HT-29 (cell line): ENCODE data around the gene ASB13. TPM values are rescaled to one million over a fixed set of nuclear protein-coding genes. Genes with fewer than 3 reads are reported as not detected.
A peak's percentile ranks its signal among the peaks of the same experiment; 100 is the strongest.

Source experiments
- DNase-seq: peaks from one replicate; pipeline ENCODE4 v3.0.0-alpha.2; 2015; ENCODE audit warnings: low spot score
- total RNA-seq: library from RNA; depleted of rRNA; stranded (reverse); fragments of >200 nt; shearing (Covaris generic); gene quantifications from 2 replicates; pipeline ENCODE4 v1.2.3, GENCODE V29; 2014

Gene ASB13
- total RNA-seq, 1 experiment from 2014 or later = 32.6 TPM

- DNase-seq = no peak
These were observed 4.4 kb upstream of the ASB13 start for GRCh38 chr10:5670662-5671375.

GRCh38 chr10:5669604-5670003 is 3.2 kb upstream of the ASB13 start:
- no peak for DNase-seq

DNA sequence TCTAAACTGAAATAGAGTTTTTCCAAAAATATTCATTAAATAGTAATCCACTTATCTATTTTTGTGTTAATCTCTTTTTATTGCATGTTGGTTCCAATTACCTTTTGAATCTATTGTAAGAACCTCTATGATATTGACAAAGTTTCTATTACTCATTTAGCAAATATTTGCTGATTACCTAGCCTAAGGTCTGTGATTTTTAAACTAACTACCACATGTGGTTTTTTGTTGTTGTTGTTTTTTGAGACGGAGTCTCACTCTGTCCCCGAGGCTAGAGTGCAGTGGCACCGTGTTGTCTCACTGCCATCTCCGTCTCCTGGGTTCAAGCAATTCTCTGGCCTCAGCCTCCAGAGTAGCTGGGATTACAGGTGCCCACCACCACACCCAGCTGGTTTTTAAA is 2.0 kb upstream of the ASB13 start:
- no peak for DNase-seq

GRCh38 chr10:5666841-5667630 is 641 bp upstream of the ASB13 start:
- DNase-seq = no peak

DNA sequence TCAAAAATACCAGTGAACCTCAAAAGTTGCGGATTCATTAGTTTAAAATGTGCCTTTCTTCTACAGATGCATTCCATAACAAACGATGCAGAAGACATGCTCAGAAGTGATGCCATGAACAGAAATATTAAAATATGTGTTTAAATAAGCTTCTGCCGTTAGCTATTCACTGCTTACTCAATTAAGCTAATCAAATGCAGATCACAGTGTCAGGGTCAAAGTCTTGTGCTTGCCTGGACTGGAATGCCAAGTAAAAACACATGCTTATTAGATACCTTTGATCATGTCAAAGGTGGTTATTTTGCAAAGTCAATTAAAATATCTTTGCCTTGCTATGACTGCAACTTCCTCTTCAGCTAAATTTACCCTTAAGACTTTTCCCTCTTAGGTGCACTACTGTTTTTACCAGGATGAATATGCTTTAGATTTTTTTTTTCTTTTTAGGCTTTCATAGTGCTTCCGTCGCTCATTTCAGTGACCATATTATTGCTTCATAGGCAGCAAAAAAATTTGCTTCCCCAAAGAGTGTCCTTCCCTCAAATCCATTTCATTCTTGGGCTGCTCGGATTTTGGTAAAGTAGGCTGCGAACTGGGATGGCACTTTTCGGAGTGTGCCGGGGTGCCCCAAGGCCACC is 905 bp downstream of the ASB13 start:
- peak; percentile 28 for DNase-seq

- no peak for DNase-seq
These were observed 2.5 kb downstream of the ASB13 start for GRCh38 chr10:5663692-5664427.

GRCh38 chr10:5662708-5663579 is 3.5 kb downstream of the ASB13 start:
- no peak for DNase-seq

DNA sequence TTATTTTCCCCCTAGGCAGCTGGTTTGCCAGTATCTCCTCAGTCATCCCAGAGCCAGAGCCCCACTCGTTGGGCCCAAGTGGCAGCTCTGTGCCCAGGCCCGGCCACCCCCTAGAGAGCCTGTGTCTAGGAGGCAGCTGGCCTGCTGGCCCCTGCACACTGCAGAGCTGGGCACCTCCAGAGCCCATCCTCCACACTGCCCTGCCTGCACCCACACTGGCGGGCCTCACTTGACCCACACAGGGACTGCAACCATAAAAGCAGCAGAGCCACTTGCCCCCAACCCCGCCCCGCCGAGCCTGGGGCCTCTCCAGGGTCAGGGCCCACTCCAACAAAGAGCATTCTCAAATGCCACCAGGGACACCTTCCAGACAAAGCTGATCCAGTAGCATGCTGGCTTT is 5.4 kb downstream of the ASB13 start:
- no peak for DNase-seq

DNA sequence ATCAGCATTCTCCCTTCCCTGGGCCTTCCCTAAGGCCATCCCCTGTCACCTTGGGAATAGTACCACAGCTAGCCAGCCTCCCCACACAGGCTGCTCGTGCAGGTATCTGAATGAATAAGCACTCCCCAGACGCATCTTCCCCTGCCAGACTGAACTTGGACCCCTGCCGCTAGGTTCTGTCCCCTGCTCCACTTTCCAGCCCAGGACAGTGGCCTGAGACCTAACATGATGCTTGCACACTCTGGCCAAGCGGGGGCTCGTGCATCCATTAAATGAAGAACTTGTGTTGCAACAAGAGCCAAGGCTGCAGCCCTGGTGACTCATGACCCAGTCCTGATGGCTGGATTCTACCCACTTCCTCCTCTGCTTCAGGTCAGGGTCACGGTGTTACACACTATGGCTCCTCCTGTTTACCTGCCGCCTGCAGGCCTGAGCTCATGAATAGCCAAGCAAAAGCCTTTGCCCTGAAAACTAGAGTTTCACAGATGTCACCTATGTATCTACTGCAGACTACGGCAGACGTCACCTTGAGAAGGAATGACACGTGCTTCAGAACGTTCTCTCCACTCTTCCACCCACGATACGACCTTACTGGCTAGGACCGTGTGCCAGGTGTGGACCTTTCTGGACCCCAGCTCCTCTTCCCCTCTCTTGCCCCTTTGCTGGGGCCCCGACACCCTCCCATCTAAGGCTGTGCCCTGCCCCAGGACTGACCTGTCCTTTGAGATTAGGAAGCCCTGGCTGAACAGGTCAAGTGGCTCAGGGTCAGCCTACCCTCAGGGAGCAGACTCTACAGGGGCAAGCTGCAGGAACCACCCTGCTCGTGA is 6.5 kb downstream of the ASB13 start:
- DNase-seq = peak; percentile 89

DNA sequence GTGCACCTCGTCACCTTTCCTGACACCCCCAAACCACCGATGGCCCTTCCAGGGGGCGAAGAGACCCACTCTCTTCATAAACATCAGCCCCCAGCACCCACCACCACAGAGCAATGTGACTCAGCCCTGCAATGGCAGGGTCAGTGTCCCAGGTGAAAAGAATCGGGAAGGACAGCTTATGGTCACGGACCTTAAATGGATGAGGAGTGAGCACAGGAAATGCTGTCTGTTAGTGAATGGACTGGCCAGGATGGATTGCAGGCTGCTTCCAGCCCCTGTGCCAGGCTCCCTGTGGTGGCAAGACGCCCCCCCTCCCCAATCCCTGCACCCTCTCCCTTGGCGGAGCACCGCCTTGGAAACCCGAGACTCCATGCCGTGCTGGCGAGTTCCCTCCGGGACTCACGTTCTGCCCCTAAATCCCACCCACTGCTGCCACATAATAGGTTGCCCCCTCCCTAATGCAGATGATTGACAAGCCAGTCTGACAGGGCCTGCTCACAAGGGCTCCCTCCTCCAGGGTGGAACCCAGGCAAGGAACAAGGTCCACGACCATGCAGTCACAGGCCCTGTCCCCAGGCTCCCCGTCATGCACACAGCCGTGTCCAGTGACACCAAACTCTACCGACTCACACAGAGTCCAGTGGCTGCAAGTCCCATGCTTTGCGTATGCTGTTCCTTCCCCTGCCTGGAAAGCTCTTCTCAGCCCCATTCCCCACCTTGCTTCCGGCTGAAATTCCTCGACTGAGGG is 7.3 kb downstream of the ASB13 start:
- no peak for DNase-seq

- DNase-seq = no peak
These were observed 9.4 kb downstream of the ASB13 start for GRCh38 chr10:5656737-5657579.

DNA sequence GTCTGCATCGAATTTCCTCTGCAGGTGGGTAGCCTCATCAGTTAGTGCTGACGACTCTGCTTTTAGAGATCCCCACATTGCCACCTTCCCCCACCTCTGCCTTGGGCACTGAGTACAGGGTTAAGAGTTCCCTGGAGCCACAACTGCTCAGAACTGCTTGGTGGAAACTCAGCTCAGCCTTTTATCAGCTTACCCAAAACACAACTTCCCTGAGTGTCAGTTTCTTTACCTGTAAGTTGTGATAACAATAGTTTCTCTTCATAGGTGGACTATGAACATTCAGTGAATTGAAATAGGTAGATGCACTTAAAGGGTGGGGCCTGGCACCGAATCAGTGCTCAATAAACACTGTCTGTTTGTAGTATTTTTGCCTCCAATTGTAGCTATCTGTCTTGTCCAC is 11.3 kb downstream of the ASB13 start:
- no peak for DNase-seq

DNA sequence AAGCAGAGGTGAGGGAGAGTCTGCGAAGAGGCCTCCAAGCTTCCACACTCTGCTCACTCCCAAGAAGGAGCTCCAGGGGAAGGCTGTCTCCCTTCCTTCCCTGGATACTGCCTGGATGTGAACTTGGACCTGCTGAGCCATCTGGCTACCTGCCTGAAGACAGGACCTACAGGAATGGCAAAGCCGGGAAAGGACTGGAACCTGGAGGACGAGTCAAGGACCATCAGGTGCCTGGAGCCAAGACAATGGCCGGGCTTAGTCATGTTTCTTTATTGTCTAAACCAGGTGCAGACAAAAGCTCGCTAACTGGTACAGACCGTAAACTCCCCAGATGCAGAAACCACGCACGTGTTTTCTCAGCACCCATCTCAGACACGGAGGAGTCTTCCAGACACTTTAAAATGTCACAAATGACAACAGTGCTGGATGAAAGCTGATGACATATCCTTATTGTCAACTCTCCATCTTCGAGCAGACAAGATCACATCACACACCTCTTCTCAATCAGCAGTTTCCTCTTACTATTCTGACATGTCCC is 12.1 kb downstream of the ASB13 start:
- no peak for DNase-seq

DNA sequence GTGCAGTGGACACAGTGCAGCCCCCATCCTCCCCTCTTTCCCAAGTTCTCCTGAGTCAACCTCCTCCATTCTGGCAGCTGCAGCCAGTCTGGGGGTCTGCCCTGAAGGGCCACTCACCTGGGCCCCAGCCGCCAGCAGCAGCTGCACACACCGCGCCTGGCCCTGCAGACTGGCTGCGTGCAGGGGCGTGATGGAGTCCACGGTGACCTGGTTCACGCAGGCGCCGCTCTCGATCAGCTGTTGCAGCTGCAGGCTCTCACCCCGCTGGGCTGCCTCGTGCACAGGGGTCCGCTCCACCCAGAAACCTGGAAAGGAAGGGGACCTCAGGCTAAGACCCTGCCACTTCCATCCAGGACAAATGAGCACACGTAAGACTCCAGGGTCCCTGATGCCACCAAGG is 13.6 kb downstream of the ASB13 start:
- no peak for DNase-seq

GRCh38 chr10:5651388-5651764 is 15.0 kb downstream of the ASB13 start:
- no peak for DNase-seq

- DNase-seq = no peak
These were observed 15.6 kb downstream of the ASB13 start for GRCh38 chr10:5650664-5651387.

- no peak for DNase-seq
These were observed 16.6 kb downstream of the ASB13 start for GRCh38 chr10:5649746-5650145.
